HepG2 (cell line): ENCODE data around the gene ARAP1. TPM values are rescaled to one million over a fixed set of nuclear protein-coding genes. Genes with fewer than 3 reads are reported as not detected.

Experiments
- AGO2 ChIP-seq: fragments of 200-400 bp; formaldehyde crosslinking; optimal IDR thresholded peaks from 2 replicates; pipeline ENCODE3; 2017; ENCODE audit warnings: mild to moderate bottlenecking, low read depth, low read length, moderate library complexity
- FOSL2 ChIP-seq: sonication (generic); formaldehyde crosslinking; IDR thresholded peaks from 2 replicates; pipeline ENCODE4 v1.4.0; 2020; ENCODE audit warnings: missing genetic modification reagents
- KLF12 ChIP-seq: sonication (generic); formaldehyde crosslinking; IDR thresholded peaks from 2 replicates; pipeline ENCODE4 v1.4.0; 2020; ENCODE audit warnings: missing genetic modification reagents, borderline replicate concordance
- MAF1 ChIP-seq: sonication (generic); formaldehyde crosslinking; IDR thresholded peaks from 2 replicates; pipeline ENCODE4 v1.5.0; 2020; ENCODE audit warnings: missing genetic modification reagents, borderline replicate concordance
- MED1 ChIP-seq: sonication (generic); formaldehyde crosslinking; IDR thresholded peaks from 2 replicates; pipeline ENCODE4 v1.4.0; 2020; ENCODE audit warnings: missing genetic modification reagents
- PHF21A ChIP-seq: sonication (generic); formaldehyde crosslinking; IDR thresholded peaks from 2 replicates; pipeline ENCODE4 v1.5.0; 2020; ENCODE audit warnings: mild to moderate bottlenecking, missing genetic modification reagents
- RBFOX2 ChIP-seq: fragments of 200-400 bp; formaldehyde crosslinking; IDR thresholded peaks from 2 replicates; pipeline ENCODE4 v1.6.1; 2017; ENCODE audit warnings: low read depth, mild to moderate bottlenecking, low read length
- REPIN1 ChIP-seq: sonication (generic); formaldehyde crosslinking; IDR thresholded peaks from 2 replicates; pipeline ENCODE4 v1.8.0; 2022; ENCODE audit warnings: missing genetic modification reagents, low read depth, mild to moderate bottlenecking, borderline replicate concordance
- YEATS2 ChIP-seq: sonication (generic); formaldehyde crosslinking; IDR thresholded peaks from 2 replicates; pipeline ENCODE4 v1.4.0; 2020; ENCODE audit warnings: missing genetic modification reagents, borderline replicate concordance
- ZBTB3 ChIP-seq: sonication (generic); formaldehyde crosslinking; IDR thresholded peaks from 2 replicates; pipeline ENCODE4 v1.4.0; 2020; ENCODE audit warnings: low read depth, mild to moderate bottlenecking, moderate library complexity, missing genetic modification reagents, borderline replicate concordance
- ZMYM4 ChIP-seq: sonication (generic); formaldehyde crosslinking; IDR thresholded peaks from 2 replicates; pipeline ENCODE4 v1.8.1; 2023; ENCODE audit warnings: mild to moderate bottlenecking, missing genetic modification reagents
- ZNF180 ChIP-seq: sonication (generic); formaldehyde crosslinking; IDR thresholded peaks from 2 replicates; pipeline ENCODE4 v1.4.0; 2020; ENCODE audit warnings: low read depth, missing genetic modification reagents, borderline replicate concordance
- ZNF274 ChIP-seq: sonication (generic); formaldehyde crosslinking; IDR thresholded peaks from 2 replicates; pipeline ENCODE4 v1.5.1; 2020; ENCODE audit warnings: mild to moderate bottlenecking, missing genetic modification reagents
- ZNF598 ChIP-seq: sonication (generic); formaldehyde crosslinking; IDR thresholded peaks from 2 replicates; pipeline ENCODE4 v1.5.1; 2020; ENCODE audit warnings: mild to moderate bottlenecking, missing genetic modification reagents, borderline replicate concordance
- ZNF768 ChIP-seq: sonication (generic); formaldehyde crosslinking; IDR thresholded peaks from 2 replicates; pipeline ENCODE4 v1.4.0; 2020; ENCODE audit warnings: missing genetic modification reagents
- ZNF777 ChIP-seq: sonication (generic); formaldehyde crosslinking; IDR thresholded peaks from 2 replicates; pipeline ENCODE4 v1.4.0; 2020; ENCODE audit warnings: missing genetic modification reagents
- ZNF841 ChIP-seq: sonication (generic); formaldehyde crosslinking; IDR thresholded peaks from 2 replicates; pipeline ENCODE4 v1.8.1; 2023; ENCODE audit warnings: missing genetic modification reagents, borderline replicate concordance
- ZNF850 ChIP-seq: sonication (generic); formaldehyde crosslinking; conservative IDR thresholded peaks from 2 replicates; pipeline ENCODE4 v1.9.0; 2021; ENCODE audit warnings: mild to moderate bottlenecking, missing genetic modification reagents
- ZSCAN22 ChIP-seq: sonication (generic); formaldehyde crosslinking; IDR thresholded peaks from 2 replicates; pipeline ENCODE4 v1.4.0; 2020; ENCODE audit warnings: mild to moderate bottlenecking, missing genetic modification reagents
- ZSCAN25 ChIP-seq: sonication (generic); formaldehyde crosslinking; IDR thresholded peaks from 2 replicates; pipeline ENCODE4 v1.8.0; 2022; ENCODE audit warnings: mild to moderate bottlenecking, missing genetic modification reagents
- polyA plus RNA-seq, 8 experiments: library from polyadenylated mRNA; depleted of rRNA in 3 of 8; stranded (reverse) in 7 of 8; unstranded in 1 of 8; fragments of >200 nt; fragmentation: Illumina TruSeq in 4 of 8; extraction: Trizol in 4 of 8; gene quantifications; 2 replicates each; pipeline versions ENCODE4 v1.2.1 to v1.2.3, GENCODE V29; 2011 to 2016; ENCODE audit warnings: low read depth in 4 of 8, missing spikeins in 1 of 8, mixed read lengths in 1 of 8; ENCODE audit not compliant: insufficient read depth in 1 of 8
- total RNA-seq, 5 experiments: library from RNA; depleted of rRNA; stranded (reverse); fragments of >200 nt; fragmentation: Illumina TruSeq; extraction: Trizol; gene quantifications; 2 replicates each; pipeline ENCODE4 v1.2.3, GENCODE V29; 2016; ENCODE audit warnings: low read depth in 1 of 5
- TF ChIP-seq, protein P1 (sequence below): sonication (generic); formaldehyde crosslinking; IDR thresholded peaks from 2 replicates; pipeline ENCODE4 v1.4.0; 2020; ENCODE audit warnings: missing genetic modification reagents
- TF ChIP-seq, protein P2 (sequence below), 2 experiments: fragments of 450-650 bp in 1 of 2; sonication (generic) in 1 of 2; formaldehyde crosslinking; IDR thresholded peaks; 2 replicates each; pipeline versions ENCODE4 v1.5.0 to v1.8.0; 2020 to 2022; ENCODE audit warnings: mild to moderate bottlenecking in 1 of 2, missing genetic modification reagents in 1 of 2
- TF ChIP-seq, protein P3 (sequence below): sonication (generic); formaldehyde crosslinking; IDR thresholded peaks from 2 replicates; pipeline ENCODE4 v1.5.0; 2020; ENCODE audit warnings: missing genetic modification reagents

Gene ARAP1
- total and polyA plus RNA-seq, 2 of the 13 experiments (the other 11 are each of a cell fraction or from before 2014, with no cell fraction given), result 43.2 to 55.5 TPM

DNA sequence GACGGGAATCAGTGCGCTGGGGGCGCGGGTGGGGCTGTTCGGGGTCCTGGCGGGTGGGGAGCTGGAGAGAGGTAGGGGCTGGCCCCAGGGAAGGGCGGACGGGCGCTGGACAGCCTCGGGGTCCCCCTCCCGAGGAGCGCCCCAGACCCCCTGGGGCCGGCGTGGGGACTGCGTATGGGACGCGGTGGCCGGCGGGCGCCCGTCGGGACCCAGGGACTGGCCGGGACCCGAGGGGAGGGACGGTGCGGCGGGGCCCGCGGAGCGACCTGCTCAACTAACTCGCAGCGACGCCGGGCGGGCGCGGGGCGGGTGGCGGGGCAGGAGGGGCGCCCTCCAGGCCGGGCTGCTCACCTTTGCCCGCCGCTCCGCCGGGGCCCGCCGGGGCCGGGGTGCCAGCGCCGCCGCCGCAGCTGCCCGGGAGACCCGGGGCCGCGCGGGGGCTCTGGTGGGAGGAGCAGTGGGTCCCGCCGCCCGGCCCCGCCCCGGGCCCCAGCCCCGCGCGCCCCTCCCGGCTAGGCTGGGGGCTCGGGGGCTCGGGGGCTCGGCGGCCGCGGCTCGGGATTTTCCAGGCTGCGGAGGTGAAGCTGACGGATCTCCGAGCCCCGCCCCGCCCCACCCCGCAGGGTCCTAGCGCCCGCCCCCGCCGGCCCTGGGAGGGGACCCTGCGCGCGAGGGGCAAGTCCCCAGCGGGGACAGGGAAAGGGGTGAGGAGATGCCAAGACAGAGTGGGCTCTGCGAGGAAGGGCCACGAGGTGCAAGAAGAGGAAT, 29.3 kb upstream of the ARAP1 start (continued):
- 0 out of 2 replicates have a peak, but pooled peaks have one; percentile 8 for TF ChIP-seq FOSL2
- TF ChIP-seq ZNF777 (CRISPR knock-in tag), result 0 out of 2 replicates have a peak, but pooled peaks have one; percentile 28
- TF ChIP-seq ZNF841 (CRISPR knock-in tag), result no peak
- no peak for TF ChIP-seq ZNF274 (CRISPR knock-in tag)
- TF ChIP-seq ZMYM4 (CRISPR knock-in tag), result no peak
- TF ChIP-seq ZNF598 (CRISPR knock-in tag), result no peak
- TF ChIP-seq AGO2, result peak; percentile 39
- 0 out of 2 replicates have a peak, but pooled peaks have one; percentile 2 for TF ChIP-seq ZSCAN22 (CRISPR knock-in tag)
- TF ChIP-seq ZNF180 (CRISPR knock-in tag), result no peak
- 0 out of 2 replicates have a peak, but pooled peaks have one; percentile 30 for TF ChIP-seq ZNF768
- peak; percentile 58; the same call in 1 of the 2 replicates for TF ChIP-seq KLF12
- TF ChIP-seq MAF1 (CRISPR knock-in tag), result no peak
- peak; percentile 44; the same call in 1 of the 2 replicates for TF ChIP-seq RBFOX2
- TF ChIP-seq, protein P1, sequence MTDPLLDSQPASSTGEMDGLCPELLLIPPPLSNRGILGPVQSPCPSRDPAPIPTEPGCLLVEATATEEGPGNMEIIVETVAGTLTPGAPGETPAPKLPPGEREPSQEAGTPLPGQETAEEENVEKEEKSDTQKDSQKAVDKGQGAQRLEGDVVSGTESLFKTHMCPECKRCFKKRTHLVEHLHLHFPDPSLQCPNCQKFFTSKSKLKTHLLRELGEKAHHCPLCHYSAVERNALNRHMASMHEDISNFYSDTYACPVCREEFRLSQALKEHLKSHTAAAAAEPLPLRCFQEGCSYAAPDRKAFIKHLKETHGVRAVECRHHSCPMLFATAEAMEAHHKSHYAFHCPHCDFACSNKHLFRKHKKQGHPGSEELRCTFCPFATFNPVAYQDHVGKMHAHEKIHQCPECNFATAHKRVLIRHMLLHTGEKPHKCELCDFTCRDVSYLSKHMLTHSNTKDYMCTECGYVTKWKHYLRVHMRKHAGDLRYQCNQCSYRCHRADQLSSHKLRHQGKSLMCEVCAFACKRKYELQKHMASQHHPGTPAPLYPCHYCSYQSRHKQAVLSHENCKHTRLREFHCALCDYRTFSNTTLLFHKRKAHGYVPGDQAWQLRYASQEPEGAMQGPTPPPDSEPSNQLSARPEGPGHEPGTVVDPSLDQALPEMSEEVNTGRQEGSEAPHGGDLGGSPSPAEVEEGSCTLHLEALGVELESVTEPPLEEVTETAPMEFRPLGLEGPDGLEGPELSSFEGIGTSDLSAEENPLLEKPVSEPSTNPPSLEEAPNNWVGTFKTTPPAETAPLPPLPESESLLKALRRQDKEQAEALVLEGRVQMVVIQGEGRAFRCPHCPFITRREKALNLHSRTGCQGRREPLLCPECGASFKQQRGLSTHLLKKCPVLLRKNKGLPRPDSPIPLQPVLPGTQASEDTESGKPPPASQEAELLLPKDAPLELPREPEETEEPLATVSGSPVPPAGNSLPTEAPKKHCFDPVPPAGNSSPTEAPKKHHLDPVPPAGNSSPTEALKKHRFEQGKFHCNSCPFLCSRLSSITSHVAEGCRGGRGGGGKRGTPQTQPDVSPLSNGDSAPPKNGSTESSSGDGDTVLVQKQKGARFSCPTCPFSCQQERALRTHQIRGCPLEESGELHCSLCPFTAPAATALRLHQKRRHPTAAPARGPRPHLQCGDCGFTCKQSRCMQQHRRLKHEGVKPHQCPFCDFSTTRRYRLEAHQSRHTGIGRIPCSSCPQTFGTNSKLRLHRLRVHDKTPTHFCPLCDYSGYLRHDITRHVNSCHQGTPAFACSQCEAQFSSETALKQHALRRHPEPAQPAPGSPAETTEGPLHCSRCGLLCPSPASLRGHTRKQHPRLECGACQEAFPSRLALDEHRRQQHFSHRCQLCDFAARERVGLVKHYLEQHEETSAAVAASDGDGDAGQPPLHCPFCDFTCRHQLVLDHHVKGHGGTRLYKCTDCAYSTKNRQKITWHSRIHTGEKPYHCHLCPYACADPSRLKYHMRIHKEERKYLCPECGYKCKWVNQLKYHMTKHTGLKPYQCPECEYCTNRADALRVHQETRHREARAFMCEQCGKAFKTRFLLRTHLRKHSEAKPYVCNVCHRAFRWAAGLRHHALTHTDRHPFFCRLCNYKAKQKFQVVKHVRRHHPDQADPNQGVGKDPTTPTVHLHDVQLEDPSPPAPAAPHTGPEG, result no peak; the same call in 1 of the 2 replicates
- 0 out of 2 replicates have a peak, but pooled peaks have one; percentile 58 for TF ChIP-seq ZSCAN25
- no peak for TF ChIP-seq ZBTB3 (CRISPR knock-in tag)
- TF ChIP-seq YEATS2 (CRISPR knock-in tag), result no peak
- no peak for TF ChIP-seq ZNF850 (CRISPR knock-in tag)
- TF ChIP-seq REPIN1 (CRISPR knock-in tag), result no peak
- TF ChIP-seq MED1, result no peak
- TF ChIP-seq, protein P2, sequence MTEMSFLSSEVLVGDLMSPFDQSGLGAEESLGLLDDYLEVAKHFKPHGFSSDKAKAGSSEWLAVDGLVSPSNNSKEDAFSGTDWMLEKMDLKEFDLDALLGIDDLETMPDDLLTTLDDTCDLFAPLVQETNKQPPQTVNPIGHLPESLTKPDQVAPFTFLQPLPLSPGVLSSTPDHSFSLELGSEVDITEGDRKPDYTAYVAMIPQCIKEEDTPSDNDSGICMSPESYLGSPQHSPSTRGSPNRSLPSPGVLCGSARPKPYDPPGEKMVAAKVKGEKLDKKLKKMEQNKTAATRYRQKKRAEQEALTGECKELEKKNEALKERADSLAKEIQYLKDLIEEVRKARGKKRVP (CRISPR knock-in tag; IDR thresholded peaks at IDR 0.05), result no peak
- TF ChIP-seq PHF21A (CRISPR knock-in tag), result no peak
- TF ChIP-seq, protein P3, sequence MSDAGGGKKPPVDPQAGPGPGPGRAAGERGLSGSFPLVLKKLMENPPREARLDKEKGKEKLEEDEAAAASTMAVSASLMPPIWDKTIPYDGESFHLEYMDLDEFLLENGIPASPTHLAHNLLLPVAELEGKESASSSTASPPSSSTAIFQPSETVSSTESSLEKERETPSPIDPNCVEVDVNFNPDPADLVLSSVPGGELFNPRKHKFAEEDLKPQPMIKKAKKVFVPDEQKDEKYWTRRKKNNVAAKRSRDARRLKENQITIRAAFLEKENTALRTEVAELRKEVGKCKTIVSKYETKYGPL (CRISPR knock-in tag), result no peak
